ENCODE results near the gene SF1.

- TF ChIP-seq MAX (IDR thresholded peaks at IDR 0.05; ENCODE audit: insufficient read depth, insufficient read length), result no peak
- TF ChIP-seq GATA2 (IDR thresholded peaks at IDR 0.05; ENCODE audit: insufficient read depth, insufficient read length, low read depth, low read length), result no peak
- TF ChIP-seq POLR2A (IDR thresholded peaks at IDR 0.05; ENCODE audit: low read depth, low read length), result no peak
- TF ChIP-seq FOS (IDR thresholded peaks at IDR 0.05; ENCODE audit: borderline replicate concordance, insufficient read depth, low read length), result no peak
- no peak for TF ChIP-seq CTCF (IDR thresholded peaks at IDR 0.05; ENCODE audit: extremely low read depth in 1 of 2, insufficient read depth in 1 of 2, low read depth in 1 of 2, low read length in 2 of 2)
These were observed 24.2 kb upstream of the SF1 start for GRCh38 chr11:64802370-64803157.

Measured in endothelial cell of umbilical vein (primary cell).